ENCODE results near the gene PCDHB12.
"Not testable (repeated sequence)": the region's sequence is repeated elsewhere in the genome, so short reads cannot be mapped to it uniquely, and the experiment has no call there.

The PCDHB12 gene

DNA sequence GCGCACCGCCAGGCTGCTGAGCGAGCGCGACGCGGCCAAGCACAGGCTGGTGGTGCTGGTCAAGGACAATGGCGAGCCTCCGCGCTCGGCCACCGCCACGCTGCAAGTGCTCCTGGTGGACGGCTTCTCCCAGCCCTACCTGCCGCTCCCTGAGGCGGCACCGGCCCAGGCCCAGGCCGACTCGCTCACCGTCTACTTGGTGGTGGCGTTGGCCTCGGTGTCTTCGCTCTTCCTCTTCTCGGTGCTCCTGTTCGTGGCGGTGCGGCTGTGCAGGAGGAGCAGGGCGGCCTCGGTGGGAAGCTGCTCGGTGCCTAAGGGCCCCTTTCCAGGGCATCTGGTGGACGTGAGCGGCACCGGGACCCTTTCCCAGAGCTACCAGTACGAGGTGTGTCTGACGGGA lies 6.9 kb upstream of the PCDHB12 start:
- DNase-seq (ENCODE audit: low read depth in 2 of 2, low spot score in 1 of 2): not testable (repeated sequence)

DNA sequence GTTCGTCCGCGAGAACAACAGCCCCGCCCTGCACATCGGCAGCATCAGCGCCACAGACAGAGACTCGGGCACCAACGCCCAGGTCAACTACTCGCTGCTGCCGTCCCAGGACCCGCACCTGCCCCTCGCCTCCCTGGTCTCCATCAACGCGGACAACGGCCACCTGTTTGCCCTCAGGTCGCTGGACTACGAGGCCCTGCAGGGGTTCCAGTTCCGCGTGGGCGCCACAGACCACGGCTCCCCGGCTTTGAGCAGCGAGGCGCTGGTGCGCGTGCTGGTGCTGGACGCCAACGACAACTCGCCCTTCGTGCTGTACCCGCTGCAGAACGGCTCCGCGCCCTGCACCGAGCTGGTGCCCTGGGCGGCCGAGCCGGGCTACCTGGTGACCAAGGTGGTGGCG lies 1.8 kb downstream of the PCDHB12 start:
- DNase-seq (ENCODE audit: low read depth in 2 of 2, low spot score in 1 of 2): not testable (repeated sequence)

DNA sequence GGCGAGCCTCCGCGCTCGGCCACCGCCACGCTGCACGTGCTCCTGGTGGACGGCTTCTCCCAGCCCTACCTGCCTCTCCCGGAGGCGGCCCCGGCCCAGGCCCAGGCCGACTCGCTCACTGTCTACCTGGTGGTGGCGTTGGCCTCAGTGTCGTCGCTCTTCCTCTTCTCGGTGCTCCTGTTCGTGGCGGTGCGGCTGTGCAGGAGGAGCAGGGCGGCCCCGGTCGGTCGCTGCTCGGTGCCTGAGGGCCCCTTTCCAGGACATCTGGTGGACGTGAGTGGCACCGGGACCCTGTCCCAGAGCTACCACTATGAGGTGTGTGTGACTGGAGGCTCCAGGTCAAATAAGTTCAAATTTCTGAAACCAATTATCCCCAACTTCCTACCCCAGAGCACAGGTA lies 2.3 kb downstream of the PCDHB12 start:
- DNase-seq (ENCODE audit: low read depth in 2 of 2, low spot score in 1 of 2): not testable (repeated sequence)

DNA sequence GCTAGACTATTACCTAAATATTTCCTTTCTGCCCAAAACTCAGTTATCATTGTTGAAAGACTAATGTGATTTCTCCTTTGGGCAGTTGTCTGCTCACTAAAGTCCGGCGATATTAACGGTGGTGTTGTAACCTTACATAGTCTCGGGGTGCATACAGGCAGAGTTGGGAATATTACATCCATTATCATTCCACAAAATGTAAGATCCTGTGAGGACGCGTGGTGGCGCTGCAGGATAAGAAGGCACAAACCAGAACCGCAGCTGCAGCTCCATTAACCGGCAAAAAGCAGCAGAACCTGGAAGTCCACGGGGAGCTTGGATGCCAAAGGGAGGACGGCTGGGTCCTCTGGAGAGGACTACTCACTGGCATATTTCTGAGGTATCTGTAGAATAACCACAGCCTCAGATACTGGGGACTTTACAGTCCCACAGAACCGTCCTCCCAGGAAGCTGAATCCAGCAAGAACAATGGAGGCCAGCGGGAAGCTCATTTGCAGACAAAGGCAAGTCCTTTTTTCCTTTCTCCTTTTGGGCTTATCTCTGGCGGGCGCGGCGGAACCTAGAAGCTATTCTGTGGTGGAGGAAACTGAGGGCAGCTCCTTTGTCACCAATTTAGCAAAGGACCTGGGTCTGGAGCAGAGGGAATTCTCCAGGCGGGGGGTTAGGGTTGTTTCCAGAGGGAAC lies 5.3 kb downstream of the PCDHB12 start, which contains the start of gene PCDHB13:
TSS of gene PCDHB13 (plus strand) at position 264 of the 684 bp plus-strand sequence. CDS start at position 469, 205 bp downstream.
- not testable (repeated sequence) for DNase-seq (ENCODE audit: low read depth in 2 of 2, low spot score in 1 of 2)

DNA sequence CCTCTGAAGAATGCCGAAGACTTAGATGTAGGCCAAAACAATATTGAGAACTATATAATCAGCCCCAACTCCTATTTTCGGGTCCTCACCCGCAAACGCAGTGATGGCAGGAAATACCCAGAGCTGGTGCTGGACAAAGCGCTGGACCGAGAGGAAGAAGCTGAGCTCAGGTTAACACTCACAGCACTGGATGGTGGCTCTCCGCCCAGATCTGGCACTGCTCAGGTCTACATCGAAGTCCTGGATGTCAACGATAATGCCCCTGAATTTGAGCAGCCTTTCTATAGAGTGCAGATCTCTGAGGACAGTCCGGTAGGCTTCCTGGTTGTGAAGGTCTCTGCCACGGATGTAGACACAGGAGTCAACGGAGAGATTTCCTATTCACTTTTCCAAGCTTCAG lies 6.1 kb downstream of the PCDHB12 start:
- not testable (repeated sequence) for DNase-seq (ENCODE audit: low read depth in 2 of 2, low spot score in 1 of 2)

DNA sequence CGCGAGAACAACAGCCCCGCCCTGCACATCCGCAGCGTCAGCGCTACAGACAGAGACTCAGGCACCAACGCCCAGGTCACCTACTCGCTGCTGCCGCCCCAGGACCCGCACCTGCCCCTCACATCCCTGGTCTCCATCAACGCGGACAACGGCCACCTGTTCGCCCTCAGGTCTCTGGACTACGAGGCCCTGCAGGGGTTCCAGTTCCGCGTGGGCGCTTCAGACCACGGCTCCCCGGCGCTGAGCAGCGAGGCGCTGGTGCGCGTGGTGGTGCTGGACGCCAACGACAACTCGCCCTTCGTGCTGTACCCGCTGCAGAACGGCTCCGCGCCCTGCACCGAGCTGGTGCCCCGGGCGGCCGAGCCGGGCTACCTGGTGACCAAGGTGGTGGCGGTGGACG lies 7.0 kb downstream of the PCDHB12 start:
- DNase-seq (ENCODE audit: low read depth in 2 of 2, low spot score in 1 of 2): not testable (repeated sequence)

DNA sequence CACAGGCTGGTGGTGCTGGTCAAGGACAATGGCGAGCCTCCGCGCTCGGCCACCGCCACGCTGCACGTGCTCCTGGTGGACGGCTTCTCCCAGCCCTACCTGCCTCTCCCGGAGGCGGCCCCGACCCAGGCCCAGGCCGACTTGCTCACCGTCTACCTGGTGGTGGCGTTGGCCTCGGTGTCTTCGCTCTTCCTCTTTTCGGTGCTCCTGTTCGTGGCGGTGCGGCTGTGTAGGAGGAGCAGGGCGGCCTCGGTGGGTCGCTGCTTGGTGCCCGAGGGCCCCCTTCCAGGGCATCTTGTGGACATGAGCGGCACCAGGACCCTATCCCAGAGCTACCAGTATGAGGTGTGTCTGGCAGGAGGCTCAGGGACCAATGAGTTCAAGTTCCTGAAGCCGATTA lies 7.5 kb downstream of the PCDHB12 start:
- DNase-seq (ENCODE audit: low read depth in 2 of 2, low spot score in 1 of 2): not testable (repeated sequence)

DNA sequence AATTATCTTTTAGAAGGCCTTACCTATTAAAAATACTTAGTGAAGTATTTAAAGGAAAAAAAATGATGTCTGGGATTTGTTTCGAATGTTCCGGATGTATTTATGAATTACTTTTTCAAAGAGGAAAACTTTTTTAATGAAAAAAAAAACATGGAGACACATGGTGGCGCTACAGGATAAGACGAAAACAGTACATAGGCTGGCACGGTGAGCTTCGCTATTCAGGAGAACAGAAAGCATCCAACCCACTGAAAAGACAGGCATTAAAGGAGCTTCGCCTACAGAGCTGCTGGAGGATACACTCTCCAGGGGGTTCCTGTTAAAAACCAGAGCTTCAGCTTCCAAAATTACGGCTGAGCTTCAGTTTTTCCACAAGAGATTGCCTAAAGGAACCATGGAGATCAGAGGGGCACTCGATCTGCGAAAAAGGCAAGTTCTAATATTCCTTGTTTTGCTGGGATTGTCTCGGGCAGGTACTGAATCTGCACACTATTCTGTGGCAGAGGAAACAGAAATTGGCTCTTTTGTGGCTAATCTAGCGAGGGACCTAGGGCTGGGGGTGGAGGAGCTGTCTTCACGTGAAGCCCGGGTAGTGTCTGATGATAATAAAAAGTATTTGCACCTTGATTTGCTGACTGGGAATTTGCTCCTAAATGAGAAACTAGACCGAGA lies 14.7 kb downstream of the PCDHB12 start, which contains the start of gene PCDHB14:
TSS of gene PCDHB14 (plus strand) at position 232 of the 672 bp plus-strand sequence. CDS start at position 395, 163 bp downstream.
- no peak for DNase-seq (ENCODE audit: low read depth in 2 of 2, low spot score in 1 of 2)

DNA sequence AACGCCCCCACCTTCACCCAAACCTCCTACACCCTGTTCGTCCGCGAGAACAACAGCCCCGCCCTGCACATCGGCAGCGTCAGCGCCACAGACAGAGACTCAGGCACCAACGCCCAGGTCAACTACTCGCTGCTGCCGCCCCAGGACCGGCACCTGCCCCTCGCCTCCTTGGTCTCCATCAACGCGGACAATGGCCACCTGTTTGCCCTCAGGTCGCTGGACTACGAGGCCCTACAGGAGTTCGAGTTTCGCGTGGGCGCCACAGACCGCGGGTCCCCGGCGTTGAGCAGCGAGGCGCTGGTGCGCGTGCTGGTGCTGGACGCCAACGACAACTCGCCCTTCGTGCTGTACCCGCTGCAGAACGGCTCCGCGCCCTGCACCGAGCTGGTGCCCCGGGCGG lies 16.3 kb downstream of the PCDHB12 start:
- not testable (repeated sequence) for DNase-seq (ENCODE audit: low read depth in 2 of 2, low spot score in 1 of 2)

DNA sequence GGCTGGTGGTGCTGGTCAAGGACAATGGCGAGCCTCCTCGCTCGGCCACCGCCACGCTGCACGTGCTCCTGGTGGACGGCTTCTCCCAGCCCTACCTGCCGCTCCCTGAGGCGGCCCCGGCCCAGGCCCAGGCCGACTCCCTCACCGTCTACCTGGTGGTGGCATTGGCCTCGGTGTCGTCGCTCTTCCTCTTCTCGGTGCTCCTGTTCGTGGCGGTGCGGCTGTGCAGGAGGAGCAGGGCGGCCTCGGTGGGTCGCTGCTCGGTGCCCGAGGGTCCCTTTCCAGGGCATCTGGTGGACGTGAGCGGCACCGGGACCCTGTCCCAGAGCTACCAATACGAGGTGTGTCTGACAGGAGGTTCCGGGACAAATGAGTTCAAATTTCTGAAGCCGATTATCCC lies 16.9 kb downstream of the PCDHB12 start:
- DNase-seq (ENCODE audit: low read depth in 2 of 2, low spot score in 1 of 2): not testable (repeated sequence)

DNA sequence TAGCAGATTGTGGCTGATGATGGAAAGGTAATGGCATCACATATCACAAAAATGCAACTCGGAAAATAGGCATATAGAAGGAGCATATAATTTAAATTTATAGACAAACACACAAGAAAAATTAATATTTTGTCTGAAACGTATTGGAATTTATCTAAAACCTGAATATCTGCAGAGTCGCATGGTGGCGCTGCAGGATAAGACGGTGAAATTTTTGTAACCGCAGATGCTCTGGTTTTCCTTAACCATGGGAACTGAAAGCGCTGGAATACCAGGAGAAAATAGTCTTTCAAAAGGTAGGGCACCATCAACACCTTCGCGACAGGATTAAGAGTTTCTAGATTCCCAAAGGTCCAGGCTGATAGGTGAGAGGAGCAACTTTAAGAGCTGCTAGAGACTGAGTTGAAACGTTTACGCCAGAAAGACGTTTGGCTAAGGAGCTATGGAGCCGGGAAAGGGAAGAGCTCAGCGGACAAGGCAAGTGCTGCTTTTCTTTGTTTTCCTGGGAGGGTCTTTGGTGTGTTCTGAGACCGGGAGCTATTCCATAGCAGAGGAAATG lies 25.7 kb downstream of the PCDHB12 start:
- DNase-seq (ENCODE audit: low read depth in 2 of 2, low spot score in 1 of 2): no peak

DNA sequence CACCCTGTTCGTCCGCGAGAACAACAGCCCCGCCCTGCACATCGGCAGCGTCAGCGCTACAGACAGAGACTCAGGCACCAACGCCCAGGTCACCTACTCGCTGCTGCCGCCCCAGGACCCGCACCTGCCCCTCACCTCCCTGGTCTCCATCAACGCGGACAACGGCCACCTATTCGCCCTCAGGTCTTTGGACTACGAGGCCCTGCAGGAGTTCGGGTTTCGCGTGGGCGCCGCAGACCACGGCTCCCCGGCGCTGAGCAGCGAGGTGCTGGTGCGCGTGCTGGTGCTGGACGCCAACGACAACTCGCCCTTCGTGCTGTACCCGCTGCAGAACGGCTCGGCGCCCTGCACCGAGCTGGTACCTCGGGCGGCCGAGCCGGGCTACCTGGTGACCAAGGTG lies 27.4 kb downstream of the PCDHB12 start:
- not testable (repeated sequence) for DNase-seq (ENCODE audit: low read depth in 2 of 2, low spot score in 1 of 2)

DNA sequence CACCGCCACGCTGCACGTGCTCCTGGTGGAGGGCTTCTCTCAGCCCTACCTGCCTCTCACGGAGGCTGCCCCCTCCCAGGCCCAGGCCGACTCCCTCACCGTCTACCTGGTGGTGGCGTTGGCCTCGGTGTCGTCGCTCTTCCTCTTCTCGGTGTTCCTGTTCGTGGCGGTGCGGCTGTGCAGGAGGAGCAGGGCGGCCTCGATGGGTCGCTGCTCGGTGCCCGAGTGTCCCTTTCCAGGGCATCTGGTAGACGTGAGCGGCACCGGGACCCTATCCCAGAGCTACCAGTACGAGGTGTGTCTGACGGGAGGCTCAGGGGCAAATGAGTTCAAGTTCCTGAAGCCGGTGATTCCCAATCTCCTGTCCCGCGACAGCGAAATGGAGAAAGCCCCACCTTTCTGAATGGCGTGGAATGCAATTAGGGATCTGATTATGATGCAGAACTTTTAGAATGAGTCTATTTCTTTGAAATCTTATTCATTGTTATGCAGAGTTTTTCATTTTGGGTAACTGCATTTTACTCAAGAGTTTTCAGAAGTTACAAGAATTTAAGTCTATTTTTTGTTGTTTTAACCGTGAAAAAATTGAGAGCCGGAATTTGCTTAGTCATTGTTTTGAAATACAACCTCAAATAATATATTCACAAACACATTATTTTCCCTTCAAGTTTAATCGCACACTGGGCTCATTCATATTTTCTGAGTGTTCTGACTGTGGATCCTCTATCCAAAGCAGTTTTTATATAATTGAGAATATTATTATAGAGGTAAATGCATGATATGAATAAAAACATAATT lies 28.2 kb downstream of the PCDHB12 start:
- DNase-seq (ENCODE audit: low read depth in 2 of 2, low spot score in 1 of 2): no peak

DNA sequence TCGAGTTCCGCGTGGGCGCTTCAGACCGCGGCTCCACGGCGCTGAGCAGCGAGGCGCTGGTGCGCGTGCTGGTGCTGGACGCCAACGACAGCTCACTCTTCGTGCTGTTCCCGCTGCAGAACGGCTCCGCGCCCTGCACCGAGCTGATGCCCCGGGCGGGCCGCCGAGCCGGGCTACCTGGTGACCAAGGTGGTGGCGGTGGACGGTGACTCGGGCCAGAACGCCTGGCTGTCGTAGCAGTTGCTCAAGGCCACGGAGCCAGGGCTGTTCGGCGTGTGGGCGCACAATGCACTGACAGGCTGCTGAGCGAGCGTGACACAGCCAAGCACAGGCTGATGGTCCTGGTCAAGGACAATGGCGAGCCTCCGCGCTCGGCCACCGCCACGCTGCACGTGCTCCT lies 33.0 kb downstream of the PCDHB12 start:
- DNase-seq (ENCODE audit: low read depth in 2 of 2, low spot score in 1 of 2): no peak

DNA sequence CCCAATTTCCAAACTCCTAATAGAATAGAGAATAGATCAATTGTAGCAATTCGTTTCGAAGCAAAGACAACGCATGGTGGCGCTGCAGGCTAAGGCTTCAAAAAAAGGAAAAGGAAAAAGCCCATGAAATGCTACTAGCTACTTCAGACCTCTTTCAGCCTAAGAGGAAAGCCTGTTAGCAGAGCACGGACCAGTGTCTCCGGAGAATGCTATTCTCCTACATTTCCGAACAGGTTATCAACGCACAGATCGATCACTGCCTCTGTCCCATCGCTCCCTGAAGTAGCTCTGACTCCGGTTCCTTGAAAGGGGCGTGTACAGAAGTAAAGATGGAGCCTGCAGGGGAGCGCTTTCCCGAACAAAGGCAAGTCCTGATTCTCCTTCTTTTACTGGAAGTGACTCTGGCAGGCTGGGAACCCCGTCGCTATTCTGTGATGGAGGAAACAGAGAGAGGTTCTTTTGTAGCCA lies 36.8 kb downstream of the PCDHB12 start, which contains the start of gene PCDHB15:
TSS of gene PCDHB15 (plus strand) at position 146 of the 468 bp plus-strand sequence. CDS start at position 330, 184 bp downstream.
- DNase-seq (ENCODE audit: low read depth in 2 of 2, low spot score in 1 of 2): no peak

DNA sequence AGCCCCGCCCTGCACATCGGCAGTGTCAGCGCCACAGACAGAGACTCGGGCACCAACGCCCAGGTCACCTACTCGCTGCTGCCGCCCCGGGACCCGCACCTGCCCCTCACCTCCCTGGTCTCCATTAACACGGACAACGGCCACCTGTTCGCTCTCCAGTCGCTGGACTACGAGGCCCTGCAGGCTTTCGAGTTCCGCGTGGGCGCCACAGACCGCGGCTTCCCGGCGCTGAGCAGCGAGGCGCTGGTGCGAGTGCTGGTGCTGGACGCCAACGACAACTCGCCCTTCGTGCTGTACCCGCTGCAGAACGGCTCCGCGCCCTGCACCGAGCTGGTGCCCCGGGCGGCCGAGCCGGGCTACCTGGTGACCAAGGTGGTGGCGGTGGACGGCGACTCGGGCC lies 38.5 kb downstream of the PCDHB12 start:
- DNase-seq (ENCODE audit: low read depth in 2 of 2, low spot score in 1 of 2): not testable (repeated sequence)

DNA sequence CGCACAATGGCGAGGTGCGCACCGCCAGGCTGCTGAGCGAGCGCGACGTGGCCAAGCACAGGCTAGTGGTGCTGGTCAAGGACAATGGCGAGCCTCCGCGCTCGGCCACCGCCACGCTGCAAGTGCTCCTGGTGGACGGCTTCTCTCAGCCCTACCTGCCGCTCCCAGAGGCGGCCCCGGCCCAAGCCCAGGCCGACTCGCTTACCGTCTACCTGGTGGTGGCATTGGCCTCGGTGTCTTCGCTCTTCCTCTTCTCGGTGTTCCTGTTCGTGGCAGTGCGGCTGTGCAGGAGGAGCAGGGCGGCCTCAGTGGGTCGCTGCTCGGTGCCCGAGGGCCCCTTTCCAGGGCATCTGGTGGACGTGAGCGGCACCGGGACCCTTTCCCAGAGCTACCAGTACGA lies 38.9 kb downstream of the PCDHB12 start:
- not testable (repeated sequence) for DNase-seq (ENCODE audit: low read depth in 2 of 2, low spot score in 1 of 2)

DNA sequence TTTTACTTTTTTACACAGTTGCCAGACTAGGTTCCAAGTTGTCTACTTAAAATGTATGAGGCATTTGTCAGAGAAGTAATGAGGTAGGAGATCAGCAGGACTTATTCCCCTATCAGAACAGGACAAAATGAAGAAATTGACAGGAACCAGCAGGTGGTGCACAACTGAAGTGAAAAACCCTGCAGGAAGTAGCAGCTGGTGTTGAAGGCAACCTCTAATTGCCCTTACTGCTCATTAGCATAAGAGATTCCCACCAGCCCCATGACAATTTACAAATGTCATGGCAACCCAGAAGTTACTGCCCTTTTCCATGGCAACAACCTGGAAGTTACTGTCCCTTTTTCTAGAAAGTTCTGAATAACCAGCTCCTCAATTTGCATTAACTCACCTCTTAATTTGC lies 42.1 kb downstream of the PCDHB12 start:
- no peak for DNase-seq (ENCODE audit: low read depth in 2 of 2, low spot score in 1 of 2)

DNA sequence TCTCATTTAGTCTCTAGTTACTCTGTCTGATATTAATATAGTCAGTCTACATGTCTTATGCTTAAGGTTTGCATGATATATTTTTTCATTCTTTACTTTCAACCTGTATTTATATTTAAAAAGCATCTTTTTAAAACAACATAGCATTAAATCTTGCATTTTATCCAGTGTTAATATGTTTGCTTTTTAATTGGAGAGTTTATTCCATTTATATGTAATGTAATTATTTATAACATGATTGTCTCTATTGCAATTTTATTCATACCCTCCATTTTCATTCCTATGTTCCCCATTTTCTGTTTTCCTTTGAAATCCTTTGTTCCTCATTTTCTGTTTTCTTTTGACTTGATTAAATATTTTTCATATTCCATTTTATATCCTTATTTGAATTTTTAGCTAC lies 49.9 kb downstream of the PCDHB12 start:
- no peak for DNase-seq (ENCODE audit: low read depth in 2 of 2, low spot score in 1 of 2)

DNA sequence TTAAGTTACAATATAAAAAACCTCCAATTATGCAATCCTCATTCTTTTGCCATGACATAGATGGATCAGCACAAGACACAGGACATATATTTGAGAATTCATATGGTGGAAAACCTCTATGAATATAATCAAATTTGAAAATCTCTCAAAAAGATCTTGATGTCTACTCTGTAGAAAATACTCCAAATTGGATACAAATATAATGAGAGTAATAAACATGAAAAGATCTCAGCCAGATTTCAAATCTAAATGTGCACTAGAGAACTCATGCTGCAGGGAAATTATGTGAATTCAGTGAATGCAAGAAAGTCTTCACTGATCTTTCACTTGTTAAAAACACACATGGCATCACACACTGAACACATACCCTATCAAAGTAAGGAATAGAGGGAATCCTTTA lies 50.4 kb downstream of the PCDHB12 start:
- DNase-seq (ENCODE audit: low read depth in 2 of 2, low spot score in 1 of 2): no peak

Measured in stimulated activated CD8-positive, alpha-beta memory T cell treated with anti-CD3 and anti-CD28 coated beads, Interleukin-4, amount 100 ng/mL, for 1 hour (primary cell).